ENCODE measurements around the gene C19orf47.

C19orf47 gene

GRCh38 chr19:40313229-40313983 is 34.8 kb downstream of the C19orf47 start:
- DNase-seq, result no peak

- DNase-seq, result no peak
Observed at GRCh38 chr19:40312533-40312932, 35.7 kb downstream of the C19orf47 start.

DNA sequence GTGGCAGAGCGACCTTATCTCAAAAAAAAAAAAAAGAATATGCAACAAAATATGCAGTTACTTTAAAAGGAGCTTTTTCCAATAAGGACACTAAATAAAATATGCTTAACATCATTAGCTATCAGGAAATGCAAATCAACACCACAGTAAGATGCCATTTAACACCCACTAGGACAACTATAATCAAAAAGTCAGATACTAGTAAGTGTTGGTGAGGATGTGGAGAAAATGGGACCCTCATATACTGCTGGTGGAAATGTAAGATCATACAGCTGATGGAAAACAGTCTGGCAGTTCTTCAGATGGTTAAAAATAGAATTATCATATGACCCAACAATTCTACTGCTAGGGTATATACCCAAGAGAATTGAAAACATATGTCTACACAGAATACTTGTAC is 38.5 kb downstream of the C19orf47 start:
- DNase-seq, result no peak

DNA sequence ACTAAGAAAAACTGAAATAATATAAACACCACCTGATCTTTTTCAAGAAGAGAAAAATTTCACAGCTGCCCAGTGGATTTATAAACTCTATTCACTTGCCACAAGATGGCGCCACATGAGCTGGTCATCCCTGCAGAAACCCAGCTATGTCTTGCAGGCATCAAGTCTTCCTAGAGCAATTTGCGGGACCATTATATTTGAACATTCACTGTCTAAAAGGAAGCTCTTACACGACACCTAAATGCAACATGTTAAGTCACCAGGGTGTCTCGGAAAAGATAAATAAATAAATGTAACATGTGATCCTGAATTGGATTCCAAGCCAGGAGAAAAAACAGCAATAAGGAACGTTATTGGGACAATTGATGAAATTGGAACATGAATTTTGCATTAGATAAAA is 42.8 kb downstream of the C19orf47 start:
- peak; percentile 69 for DNase-seq

- DNase-seq, result no peak
Observed at GRCh38 chr19:40304306-40304705, 43.9 kb downstream of the C19orf47 start.

- DNase-seq, result no peak
Observed at GRCh38 chr19:40303765-40304164, 44.4 kb downstream of the C19orf47 start.

DNA sequence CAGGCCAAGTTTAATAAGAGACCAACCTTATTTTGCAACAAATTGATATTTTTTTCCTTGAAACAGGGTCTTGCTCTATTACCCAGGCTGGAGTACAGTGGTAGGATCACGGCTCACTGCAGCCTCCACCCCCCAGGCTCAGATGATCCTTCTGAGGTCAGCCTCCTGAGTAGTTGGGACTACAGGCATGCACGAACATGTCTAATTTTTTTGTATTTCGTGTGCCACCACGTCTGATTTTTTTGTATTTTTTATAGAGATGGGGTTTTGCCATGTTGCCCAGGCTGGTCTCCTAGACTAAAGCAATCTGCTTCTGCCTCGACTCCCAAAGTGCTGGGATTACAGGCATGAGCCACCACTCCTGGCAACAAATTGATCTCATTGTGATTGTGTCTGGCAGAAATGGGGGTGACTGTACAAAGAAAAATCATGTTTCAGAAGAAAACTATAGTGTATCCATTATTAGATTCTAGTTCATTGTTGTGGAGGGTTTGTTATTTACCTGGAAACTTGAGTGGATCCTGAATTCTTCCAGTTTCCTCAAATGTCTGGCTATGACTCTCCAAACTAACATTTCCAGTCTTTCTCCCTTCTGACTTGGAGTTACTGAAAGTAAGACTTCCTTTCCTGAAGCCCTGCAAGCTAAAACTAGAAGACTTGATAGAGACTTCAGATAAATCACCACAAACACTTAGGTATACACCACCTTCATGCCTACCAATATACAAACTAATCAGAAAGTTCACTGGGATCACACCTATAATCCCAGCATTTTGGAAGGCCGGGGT is 45.8 kb downstream of the C19orf47 start:
- no peak for DNase-seq

- DNase-seq, result no peak
Observed at GRCh38 chr19:40300668-40301067, 47.5 kb downstream of the C19orf47 start.

GRCh38 chr19:40298026-40298425 is 50.2 kb downstream of the C19orf47 start:
- DNase-seq, result no peak

DNA sequence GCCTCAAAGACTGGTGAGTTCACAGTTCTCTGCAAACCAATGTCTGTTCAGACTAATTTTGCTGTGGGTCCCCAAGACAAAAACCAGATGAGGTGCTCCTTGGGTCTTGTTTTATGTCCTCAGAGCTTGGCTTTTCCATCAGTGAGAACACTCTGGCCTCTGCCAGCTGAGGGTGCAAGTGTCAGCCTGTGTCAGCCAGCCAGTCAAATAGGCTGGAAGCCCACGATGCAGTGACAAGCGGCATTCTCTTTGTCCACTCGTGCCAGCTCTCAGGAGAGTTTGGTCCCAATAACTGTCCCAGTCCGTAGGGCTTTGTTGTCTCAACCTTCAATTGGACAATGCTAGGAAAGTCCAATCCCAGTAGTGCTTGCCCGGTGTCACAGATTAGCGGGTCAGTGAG is 53.6 kb downstream of the C19orf47 start:
- no peak for DNase-seq

DNA sequence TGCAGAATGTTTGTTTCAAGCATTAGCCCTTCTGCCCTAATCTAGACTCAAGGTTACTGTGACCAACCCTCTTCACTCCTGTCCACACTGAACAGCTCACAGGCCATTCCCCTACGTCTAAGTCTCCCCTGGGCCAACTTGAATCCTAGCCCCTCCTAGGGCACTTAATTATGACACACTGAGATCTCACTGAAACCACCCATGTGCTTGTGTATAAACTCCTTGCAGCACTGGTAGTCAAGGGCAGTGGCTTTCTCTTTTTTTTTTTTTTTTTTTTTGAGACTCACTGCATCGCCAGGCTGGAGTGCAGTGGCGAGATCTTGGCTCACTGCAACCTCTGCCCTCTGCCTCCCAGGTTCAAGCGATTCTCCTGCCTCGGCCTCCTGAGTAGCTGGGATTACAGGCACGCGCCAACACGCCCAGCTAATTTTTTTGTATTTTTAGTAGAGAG is 61.2 kb downstream of the C19orf47 start:
- DNase-seq, result no peak

- DNase-seq, result no peak
Observed at GRCh38 chr19:40286235-40286970, 61.8 kb downstream of the C19orf47 start.

DNA sequence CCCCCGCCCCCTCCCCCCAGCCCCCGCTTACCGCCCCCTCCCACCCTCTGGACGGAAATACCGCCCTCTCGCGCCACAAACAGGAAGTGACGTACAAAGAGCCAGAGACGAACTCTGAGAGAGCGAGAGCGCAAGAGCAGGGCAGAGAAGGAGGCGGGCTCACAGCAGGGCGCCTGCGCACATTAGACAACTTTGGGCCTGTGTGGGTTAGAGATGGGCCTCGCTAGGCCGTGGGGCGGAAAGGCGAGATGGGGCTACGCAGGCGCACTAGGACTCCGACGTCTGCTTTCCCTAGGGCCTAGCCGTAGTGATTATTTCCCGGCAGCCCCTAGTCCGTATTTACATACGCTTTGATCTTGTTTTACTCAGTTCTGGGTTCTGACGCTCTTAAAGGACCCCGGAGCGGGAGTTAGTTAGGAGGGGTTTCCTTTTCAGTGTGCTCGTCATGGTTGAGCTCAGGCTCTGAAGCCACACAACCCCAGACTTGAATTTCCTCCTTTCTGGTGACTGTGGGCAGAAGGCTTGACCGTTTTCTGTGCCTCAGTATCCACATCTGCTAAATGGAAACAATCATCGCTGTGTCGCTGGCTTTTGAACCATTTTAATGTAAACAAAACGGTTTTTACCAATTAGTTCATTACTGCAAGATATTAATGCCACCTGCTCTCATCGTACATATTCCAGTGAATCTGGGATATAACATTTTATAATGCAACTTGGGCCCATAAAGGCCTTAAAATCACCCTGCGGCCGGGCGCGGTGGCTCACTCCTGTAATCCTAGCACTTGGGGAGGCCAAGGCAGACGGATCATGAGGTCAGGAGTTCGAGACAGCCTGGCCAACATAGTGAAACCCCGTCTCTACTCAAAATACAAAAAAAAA is 62.6 kb downstream of the C19orf47 start:
- peak; percentile 100 for DNase-seq

DNA sequence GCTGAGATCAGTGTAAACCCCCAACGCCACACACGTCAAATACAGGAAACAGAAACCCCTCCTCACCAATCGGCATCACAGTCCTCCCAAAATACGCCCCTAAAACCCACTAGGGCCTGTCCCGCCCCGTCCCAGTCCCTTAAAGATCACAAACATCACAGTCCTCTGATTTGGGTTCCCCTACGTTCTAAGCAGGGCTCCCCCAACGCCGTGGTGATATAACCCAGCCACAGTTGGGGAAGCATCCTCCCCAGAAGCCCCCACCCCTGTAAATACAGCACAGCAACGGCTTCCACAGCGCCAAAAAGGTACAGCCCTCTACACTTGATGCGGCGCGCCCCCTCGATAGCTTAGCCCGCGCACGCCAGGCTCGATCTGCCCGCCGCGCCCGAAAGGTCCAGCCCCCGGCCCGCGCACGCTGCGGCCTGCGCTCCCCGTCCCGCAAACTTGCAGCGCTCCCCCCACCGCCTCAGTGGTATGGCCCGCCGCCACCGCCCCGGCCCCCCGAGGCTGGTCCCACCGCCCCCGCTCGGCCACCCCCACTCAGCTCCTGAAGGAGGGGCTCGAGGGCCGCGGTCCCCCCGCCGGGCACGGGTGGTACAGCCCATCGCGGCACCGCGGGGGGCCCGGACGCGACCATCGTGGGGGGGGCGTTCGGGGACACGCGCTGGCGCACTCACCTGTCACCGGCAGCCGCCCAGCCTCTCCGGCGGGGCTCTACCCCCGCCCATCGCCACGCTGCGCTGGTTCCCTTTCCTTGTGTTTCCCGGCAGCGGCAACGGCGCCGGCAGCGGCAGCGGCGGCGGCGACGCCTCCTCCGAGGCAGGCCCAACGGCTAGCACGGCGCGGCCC is 63.5 kb downstream of the C19orf47 start, which contains the start of gene AKT2:
Gene AKT2, minus strand, starts transcription at position 845 of the 852 bp plus-strand sequence. CDS start 20,078 bp downstream, outside the sequence.
- peak; percentile 58 for DNase-seq

GRCh38 chr19:40284251-40284500 is 64.0 kb downstream of the C19orf47 start:
- no peak for DNase-seq

- DNase-seq, result no peak
Observed at GRCh38 chr19:40283414-40284250, 64.6 kb downstream of the C19orf47 start.

DNA sequence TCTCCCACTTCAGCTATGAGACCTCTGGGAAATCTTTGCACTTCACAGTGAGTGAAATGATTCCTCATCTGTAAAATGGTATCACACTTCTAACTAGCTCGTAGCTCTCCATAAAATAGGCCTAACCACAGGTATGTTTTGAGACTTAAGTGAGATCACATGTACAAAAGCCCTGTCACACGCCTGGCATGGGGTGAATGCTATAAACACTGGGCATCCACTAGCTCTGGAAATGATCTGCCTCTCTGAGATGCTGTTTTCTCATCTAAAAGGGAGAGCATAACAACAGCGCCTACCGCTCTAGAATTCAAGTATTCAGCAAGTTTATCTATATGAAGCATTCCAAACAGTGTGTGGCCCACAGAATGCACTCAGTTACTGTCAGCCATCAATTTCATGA is 65.3 kb downstream of the C19orf47 start:
- DNase-seq, result no peak

DNA sequence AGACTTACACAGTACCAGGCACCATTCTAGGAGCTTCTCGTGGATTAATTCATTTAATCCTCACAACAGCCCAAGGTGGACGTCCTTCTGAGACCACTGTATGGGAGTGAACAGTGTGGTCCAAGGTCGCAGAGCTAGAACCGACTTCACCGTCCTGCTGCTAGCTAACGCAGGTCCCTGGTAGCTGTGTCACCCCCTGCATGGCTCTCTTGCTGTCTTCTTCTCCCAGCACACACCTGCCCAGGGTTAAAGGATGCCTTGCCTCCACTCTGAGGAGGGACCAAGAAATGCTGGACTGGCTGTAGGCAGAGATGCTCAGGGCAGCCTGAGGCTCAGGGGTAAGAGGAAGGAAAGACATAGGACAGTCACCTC is 66.0 kb downstream of the C19orf47 start:
- DNase-seq, result no peak

GRCh38 chr19:40281381-40282208 is 66.6 kb downstream of the C19orf47 start:
- DNase-seq, result no peak
